G401 (cell line): ENCODE data around the gene GPR156. TPM values are rescaled to one million over a fixed set of nuclear protein-coding genes. Genes with fewer than 3 reads are reported as not detected.
A peak's percentile ranks its signal among the peaks of the same experiment; 100 is the strongest.

Experiments used
- DNase-seq: peaks from one replicate; pipeline ENCODE4 v3.0.0-alpha.2; 2015; ENCODE audit warnings: low spot score
- in situ Hi-C: cut with HindIII; loops from 2 replicates; pipeline ENCODE4 v1.10.0; 2016; ENCODE audit warnings: low sequenced_read_pairs, mixed read lengths
- total RNA-seq: library from RNA; depleted of rRNA; stranded (reverse); fragments of >200 nt; shearing (Covaris generic); gene quantifications from 2 replicates; pipeline ENCODE4 v1.2.3, GENCODE V29; 2014

GPR156 gene
- total RNA-seq, 1 experiment from 2014 or later, result not detected

DNA sequence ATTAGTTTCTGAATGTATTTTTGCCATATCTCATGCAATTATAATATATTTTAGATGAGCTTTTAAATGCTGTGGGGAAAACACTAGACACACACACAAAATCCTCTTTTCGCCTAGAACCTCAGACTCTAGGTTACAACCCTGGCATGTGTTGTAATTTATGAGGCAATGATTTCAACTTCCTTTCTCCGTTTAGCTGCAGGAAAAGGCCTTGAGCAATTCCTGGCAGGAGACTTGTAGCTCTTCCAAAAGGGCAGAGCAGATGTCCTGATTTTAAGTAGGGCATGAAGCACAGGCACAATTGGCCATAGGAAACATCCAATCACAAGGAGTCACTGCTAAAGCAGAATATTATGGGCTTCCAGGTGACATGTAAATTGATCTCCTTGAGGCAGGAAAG is 82.0 kb downstream of the GPR156 start:
- in situ Hi-C loops, result no loop called here
- peak; percentile 98 for DNase-seq

DNA sequence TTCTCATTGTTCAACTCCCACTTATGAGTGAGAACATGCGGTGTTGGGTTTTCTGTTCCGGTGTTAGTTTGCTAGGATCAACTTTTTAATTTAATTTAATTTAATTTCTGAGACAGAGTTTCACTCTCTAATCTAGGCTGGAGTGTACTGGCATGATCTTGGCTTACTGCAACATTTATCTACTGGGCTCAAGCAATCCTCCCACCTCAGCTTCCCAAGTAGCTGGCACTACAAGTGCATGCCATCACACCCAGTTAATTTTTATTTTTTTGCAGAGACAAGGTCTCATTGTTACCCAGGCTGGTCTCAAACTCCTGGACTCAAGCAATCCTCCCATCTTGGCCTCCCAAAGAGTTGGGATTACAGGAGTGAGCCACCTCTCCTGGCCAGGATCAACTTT is 82.7 kb downstream of the GPR156 start:
- in situ Hi-C loops, result no loop called here
- DNase-seq, result peak; percentile 10

DNA sequence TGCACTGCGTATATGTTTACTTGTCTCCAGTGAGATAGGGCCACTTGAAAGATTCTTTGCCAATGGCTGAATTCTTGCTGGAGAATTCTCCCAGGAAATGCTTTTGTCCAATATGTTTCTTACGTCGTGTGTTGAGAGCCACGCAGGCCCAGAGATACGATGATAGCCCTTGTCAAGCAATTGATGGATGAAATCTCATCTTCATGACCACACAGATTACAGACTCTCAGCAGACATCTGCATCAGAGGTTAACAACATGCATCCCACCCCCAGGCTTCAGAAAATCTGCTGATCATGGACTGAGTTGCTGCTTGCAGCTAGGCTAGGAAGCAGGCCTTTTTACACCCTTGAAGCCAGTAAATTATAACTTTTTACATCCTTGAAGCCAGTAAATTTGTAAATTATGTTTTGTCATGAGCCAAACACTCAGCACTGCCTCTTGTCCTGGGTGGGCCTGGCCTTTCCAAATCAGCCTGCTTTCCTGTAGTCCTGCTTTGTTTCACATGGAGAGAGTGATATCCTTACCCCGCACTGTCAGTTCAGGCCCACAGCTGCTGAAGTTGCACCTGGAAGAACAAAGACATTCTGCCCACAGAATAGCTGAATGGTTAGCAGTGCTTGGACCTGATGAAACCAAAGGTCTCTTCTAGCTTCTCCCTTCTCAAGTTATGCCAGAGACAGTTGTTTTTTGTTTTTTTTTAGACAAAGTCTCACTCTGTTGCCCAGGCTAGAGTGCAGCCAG is 84.4 kb downstream of the GPR156 start:
- no peak for DNase-seq
- in situ Hi-C loops, result no loop called here

DNA sequence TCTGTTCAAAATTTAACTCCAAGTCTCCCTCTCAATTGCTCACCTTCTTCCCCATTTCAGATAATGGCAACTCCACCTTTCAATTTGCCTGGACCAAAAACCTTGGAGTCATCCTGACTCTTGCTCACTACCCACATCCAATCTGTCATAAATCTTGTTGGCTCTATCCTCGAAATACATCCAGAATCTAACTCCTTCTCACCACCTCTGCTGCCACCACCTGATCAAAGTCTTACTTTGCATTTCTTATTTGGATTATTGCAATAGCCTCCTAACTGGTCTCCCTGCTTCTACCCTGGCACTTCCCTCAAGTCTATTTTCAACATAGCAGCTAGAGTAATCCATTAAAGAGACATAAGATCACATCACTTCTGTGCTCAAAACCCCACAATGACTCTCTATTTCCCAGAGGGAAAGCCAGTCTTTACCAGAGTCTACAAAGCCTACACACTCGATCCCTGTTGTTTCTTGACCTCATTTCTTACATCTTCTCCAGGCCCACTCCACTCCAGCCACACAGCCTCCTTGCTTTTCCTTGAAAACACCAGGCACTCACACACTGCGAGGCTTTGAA is 86.6 kb downstream of the GPR156 start:
- peak; percentile 67 for DNase-seq
- in situ Hi-C loops, result no loop called here

DNA sequence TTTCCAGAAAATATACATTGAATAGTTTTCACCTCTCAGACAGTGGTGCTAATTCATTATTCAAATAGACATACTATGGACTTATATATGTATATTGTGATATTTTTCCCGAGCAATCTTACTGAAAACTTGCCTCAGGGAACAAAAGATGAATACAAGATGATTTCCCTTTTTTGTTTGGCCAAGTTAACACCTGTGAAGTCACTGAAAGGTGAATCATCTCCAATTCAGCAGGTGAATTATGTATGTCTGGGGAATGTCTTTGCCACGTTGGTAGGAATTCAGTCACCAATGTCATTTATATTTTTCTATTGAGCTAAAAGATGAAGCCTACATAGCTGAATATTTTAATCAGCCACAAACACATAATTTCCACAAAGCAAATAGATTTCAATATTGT is 88.2 kb downstream of the GPR156 start:
- in situ Hi-C loops, result no loop called here
- DNase-seq, result no peak

DNA sequence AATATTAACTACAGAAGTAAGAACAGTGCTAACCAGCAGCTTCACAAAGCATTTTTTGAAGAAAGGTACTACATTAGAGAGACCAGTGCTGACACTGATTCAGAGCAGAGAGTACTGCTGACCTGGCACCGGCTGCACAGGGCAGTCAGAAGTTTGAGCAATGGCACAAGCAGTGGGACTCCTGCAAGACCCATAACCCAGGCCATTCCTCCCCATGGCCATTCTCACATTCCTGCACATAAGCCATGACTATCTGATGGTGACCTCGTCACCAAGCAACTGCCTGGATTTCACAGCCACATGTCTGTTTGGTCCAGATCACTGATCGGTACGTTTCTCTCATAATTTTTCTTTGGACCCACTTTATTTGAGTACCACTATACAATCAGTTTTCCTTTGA is 88.7 kb downstream of the GPR156 start:
- no peak for DNase-seq
- in situ Hi-C loops, result no loop called here

DNA sequence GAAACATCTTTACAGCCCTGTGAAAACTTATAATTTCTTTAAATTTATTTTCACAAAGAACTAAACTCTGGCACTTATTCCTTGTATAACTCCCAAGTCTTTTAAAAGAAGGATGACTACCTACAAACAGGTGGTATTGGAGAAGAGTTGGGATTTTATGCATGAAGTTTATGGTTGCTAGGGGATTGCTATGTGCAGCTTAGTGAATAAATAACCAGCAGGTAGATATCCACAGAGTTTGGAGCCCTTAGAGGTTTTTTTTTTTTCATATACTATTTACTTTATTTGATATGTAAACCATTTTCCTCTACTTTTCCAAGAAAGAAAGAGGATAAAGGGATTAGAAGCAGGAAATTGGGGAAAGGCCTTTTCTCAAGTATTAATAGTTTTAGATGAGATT is 91.5 kb downstream of the GPR156 start:
- no peak for DNase-seq
- in situ Hi-C loops, result no loop called here

DNA sequence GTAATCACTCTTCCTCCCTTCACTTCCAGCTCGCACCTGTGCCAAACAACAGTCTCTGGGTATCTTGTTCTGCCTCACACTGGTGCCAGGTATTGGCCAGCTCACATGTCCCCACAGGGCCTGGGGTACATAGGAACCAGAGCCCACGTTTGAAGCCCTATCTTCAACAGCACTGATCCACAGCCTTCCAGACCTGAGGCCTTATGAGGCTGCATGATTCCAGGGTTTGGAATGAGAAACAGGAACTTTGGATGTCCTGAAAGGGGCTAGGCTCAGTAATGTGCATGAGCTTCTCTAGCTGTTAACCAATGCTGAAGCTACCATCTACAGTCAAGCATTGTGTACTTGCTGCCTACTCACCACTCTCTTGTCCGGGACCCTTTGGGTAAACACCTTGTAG is 92.4 kb downstream of the GPR156 start:
- DNase-seq, result no peak
- in situ Hi-C loops, result no loop called here

DNA sequence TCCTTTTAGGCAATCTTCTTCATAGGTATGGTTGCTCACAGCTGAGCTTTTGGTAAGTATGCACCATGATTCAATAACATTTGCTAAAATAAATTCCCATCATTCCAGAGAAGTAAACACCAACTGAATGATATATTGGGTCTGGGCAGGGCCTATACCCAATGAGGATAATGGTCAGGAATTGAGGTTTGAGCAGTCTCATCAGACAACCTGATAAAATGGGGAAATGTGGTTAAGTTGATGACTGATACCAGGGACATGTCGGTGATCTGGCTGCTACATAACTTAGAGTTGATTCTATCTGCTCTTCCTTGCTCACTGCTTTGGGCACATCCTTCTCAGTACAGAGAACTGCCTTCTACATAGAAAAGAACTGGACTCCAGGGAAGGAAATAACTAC is 92.9 kb downstream of the GPR156 start:
- no peak for DNase-seq
- in situ Hi-C loops, result no loop called here

DNA sequence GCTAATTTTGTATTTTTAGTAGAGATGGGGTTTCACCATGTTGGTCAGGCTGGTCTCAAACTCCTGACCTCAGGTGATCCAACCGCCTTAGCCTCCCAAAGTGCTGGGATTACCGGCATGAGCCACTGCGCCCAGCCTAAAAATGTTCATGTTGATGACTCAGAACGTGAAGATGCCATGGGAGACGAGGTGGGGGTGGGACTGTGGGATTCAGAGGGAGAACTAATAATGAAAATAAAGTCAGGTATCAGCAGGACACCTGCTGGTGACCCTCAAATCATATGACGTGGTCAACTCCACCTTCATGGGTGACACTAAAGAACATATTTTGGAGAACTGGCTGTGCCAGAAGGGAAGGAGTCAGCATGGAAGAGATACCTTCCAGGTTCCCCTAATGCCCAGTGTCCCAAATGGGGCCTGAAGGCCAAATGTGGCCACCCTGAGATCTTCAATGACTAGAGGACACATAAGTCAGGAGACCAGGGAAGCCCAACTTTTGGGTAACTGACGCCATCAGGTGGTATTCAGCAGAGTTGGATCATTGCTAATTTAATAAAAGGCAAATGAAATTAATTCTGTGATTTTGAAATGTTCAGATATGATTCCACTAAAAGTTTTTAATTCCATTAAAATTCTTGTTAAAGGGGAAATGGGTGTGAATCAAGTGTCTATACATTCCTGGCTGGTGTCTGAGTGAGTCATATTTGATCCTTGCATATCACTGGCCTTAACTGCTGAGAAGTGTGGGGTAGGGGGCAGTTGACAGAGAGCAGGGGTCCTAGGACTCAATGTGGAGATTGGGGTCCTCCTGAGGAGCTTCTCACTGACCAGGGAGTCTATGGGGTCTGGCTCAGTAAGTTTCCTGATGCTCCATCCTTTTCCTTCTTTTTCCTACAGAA is 102.2 kb downstream of the GPR156 start:
- in situ Hi-C loops, result no loop called here

DNA sequence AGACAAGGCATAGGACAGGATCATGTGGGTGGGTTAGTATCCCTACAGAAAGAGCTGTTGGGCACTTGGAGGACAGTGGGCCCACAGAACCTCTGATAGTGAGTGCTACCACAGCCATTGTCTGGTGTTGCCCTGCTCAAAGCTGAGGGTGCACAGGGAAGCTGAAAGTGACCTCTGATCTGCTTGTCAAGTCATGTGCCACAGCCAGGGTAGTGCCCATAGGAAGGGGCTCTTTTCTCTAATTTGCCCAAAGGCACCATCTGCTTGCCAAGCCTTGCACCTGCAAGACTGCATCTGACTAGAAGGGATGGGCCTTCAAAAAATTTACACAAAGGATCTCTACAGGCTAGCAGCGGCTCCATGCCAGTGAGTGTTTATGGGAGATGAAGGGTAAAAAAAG is 103.4 kb downstream of the GPR156 start:
- in situ Hi-C loops, result no loop called here
- no peak for DNase-seq

More for the DNA sequence above, 102.2 kb downstream of the GPR156 start:
- no peak for DNase-seq

DNA sequence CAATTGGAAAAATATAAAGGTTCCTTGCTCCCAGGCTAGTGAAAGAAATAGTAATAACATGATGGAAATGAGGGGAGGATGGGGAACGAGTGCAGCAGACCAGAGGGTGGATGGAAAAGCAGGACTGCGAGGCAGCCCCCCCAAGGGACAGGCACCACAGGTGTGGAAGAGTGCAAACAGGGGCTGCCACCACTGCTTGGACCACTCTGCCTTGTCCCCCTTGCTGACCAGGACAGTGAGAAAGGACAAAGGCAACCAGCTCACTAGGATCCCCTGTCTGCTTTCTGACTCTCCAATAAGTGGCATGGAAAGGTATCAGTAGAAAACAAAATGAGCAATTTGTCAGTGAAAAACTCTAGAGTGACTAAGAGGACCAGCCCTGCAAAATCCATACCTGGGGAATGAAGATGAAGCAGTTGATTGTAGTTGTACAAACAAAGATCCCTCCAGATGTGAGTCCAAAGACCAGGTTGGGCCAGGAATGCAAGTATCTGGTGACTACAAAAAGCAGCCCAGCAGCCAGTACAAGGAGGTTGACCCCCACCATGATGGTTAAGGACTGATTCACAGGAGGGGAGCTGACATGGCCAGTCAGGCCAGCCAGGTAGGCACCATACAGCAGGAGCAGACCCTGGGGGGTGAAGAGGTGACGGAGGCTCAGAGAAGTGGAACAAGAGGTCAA is 104.2 kb downstream of the GPR156 start:
- no peak for DNase-seq
- in situ Hi-C loops, result no loop called here

DNA sequence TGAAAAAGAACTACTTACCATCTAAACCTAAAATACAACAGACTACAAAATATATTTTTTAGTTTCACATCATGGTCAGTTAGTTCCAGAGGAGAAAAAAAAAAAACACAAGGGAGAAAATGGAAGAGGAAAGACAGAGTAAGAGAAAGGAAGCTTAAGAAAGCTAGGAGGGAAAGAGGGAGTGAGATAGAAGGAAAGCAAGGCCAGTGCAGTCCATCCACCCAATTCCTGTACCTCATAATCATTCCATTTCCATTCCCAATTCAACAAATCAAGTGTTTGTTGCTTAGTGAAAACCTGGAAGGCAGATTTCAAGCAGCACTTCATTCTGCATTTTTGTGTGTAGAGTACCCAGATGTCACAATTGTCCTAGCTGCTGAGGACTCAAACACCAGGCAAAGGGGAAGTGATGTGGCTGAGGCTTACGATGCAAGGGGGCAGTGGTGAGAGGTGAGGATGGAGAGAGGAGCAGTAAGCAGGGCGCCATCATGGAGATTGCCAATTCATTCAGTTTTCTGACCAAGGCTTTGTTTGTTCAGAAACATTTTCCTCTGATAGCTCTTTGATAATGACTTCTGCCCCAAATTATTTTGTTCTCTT is 107.2 kb downstream of the GPR156 start:
- in situ Hi-C loops, result no loop called here
- DNase-seq, result no peak

DNA sequence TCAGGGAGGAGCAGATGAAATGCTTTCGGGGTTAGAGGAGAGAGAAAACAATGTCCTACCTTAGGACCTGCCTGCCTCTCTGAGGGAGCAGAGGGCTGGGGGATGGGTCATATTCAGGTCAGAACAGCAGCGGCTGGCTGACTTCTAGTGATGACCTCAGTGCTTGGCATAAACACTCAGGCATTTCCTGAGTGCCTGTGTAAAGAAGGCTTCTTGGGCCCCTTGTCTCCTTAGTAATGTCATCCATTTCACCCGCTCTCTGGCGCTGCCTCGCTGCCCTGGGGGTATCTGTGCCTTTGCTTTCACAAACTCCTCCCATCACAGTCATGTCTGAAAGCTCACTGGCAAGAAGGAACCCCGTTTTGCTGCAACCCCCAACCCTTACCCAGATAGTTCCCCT is 107.9 kb downstream of the GPR156 start:
- DNase-seq, result peak; percentile 22
- in situ Hi-C loops, result no loop called here

DNA sequence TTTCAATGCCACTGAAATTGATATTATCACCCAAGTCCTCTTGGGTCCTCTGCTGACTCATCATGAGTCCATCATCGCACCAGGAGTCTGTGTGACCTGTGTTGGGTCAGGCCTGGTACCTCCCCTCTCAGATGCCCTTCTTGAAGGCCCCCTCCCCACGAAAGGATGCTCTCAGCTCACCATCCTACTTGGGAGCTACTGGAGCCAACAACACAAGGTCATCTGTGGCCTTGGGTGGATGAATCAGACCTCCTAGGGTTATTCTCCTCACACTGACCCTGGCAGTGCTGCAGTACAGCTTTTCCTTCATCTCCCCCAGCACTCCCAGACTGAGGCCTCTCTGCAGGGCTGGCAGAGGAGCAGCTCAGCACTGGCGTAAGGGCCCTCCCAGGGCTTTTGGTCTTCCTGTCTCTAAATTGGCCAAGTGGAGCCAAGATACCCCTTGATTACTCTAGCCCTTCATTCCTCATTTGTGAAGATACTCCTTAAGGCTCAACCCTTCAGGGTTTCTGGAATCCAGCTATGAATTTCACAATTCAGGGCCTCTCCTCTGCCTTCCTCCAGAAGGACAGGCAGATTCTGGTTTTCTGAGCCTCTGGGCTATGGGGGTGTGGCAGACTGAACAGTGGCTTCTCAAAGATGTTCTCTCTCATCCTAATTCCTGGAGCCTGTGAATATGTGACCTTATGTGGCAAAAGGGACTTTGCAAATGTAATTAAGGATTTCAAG is 110.0 kb downstream of the GPR156 start:
- in situ Hi-C loops, result no loop called here
- DNase-seq, result no peak

DNA sequence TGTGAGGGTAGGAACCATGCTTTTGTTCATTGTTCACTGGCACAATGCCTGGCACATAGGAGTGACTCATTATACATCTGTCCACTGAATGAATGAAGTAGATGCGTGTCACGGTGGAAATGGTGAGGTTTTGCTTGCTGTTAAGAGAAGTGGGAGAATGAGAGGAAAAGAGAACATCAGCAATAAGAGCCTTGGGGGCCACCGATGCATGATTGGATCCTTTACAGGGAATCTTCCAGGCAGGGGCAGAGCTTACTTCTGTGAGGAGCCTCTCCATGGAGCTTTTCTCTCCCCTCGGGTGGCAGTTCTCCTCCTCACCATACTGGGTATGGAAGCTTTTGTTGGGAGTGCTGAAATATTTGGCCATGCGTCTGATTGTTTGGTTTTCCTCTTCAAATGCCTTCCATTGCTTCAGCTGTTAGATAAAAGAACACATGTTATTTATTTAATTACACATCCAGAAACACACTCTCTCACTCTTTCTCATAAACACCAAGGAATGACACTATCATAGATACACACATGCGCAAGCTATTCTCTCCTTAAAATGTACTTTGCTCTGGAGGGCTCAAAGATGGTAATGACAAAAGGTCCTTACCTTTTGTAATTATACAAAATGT is 111.9 kb downstream of the GPR156 start:
- no peak for DNase-seq
- in situ Hi-C loops, result no loop called here

DNA sequence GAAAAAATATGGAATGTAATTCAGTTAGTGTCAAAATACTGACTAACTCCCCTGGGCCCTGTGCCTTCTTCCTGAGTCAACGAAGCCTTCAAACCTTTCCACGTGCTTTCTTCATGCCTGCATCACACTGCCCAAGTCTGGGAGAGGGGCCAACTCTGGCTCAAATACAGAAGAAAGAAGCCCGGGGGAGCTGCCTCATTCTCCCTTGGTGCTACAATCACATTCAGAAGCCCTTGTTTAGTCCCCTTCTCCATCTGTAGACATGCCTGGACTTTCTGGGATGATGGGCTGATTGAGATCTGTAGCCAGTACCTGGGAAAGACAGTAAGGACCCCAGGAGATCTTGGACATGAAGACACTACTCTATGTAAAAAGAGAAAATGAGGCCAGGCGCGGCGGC is 113.0 kb downstream of the GPR156 start:
- in situ Hi-C loops, result no loop called here
- DNase-seq, result no peak

DNA sequence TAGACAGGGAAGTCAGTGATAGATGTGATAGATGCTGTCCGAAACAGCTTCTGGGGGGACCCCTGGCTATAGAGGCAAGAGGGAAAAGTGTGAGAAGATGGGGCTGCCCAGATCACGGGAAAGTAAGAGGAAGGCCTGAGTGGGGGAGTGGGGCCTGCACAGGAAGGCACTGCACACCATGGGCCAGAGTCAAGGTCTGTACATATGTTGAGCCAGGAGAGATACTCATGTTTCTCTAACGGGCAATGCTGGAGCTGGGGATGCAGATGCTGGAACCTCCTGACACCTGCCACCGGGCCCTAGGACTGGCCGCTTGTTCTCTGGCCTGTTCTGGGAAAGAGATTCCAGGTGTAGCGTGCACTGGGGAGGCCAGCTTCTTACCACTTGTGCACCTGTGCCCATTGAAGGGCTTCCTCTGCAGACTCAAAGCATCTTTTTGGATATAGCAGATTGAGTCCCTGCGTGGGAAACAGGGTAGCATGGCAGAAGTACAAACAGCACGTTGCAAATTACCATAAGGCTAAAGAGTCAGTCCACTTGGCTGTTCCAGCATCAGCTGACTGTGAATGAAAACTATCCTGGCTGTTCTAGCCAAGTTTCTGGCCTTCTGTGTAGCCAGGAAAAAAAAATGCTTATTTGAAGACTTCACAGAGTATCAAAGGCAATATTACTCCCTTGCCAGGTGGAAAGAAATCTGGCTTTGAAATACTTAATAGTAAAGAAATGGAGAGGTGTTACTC is 113.7 kb downstream of the GPR156 start:
- DNase-seq, result peak; percentile 48
- in situ Hi-C loops, result no loop called here
